HepG2 (cell line): ENCODE results near the gene ARIH2. TPM values are rescaled to one million over a fixed set of nuclear protein-coding genes. Genes with fewer than 3 reads are reported as not detected.
A peak's percentile ranks its signal among the peaks of the same experiment; 100 is the strongest.

Experiments
- ATAC-seq: fragments of 200-7000 bp; cut with Tn5 transposase; 3 replicates; pipeline ENCODE4 v1.9.1; 2020; ENCODE audit warnings: mild to moderate bottlenecking, moderate library complexity
- BruUV-seq: library from RNA; stranded (reverse); fragments of 400-500 nt; replicated peaks from 2 replicates; lab custom pipeline; 2021; lab: Mats Ljungman, UMichigan
- CTCF ChIA-PET: fragments of 300-600 bp; formaldehyde crosslinking; extraction: SDS; loops from one replicate; lab custom pipeline; 2021; ENCODE audit warnings: low total read pairs, inconsistent platforms, low intra/inter-chr PET ratio; lab: Yijun Ruan, JAX
- POLR2A ChIA-PET: fragments of 350-600 bp; sonication (Branson Sonifier 250); formaldehyde crosslinking; loops from one replicate; lab custom pipeline; 2020; ENCODE audit warnings: antibody characterized with exemption, inconsistent platforms; lab: Yijun Ruan, JAX
- DNase-seq: peaks from one replicate; pipeline ENCODE4 v3.0.0-alpha.2; 2015; ENCODE audit warnings: low spot score
- FAIRE-seq: peaks from 3 replicates; lab custom pipeline; 2011; peaks lifted over from hg19 to GRCh38; lab: Jason Lieb, UNC
- H2AFZ ChIP-seq: one replicate; pipeline ENCODE4 v1.6.1; 2011; ENCODE audit warnings: low read length, inconsistent platforms
- H3K27ac ChIP-seq: fragments of 300-600 bp; 3 replicates; pipeline ENCODE4 v1.8.0; 2011; ENCODE audit warnings: mixed run types, mild to moderate bottlenecking, mixed read lengths, low read length, inconsistent platforms; ENCODE audit not compliant: insufficient read depth; ENCODE audit errors: extremely low read length
- H3K27me3 ChIP-seq, 2 experiments: fragments of 200-600 bp in 1 of 2; 2 replicates in 1 of 2; 3 replicates in 1 of 2; pipeline versions ENCODE4 v1.6.0 to v1.8.0; 2011; ENCODE audit warnings: low read length in 2 of 2, mild to moderate bottlenecking in 2 of 2, moderate library complexity in 2 of 2, inconsistent platforms in 1 of 2; ENCODE audit not compliant: insufficient read depth in 2 of 2, control insufficient read depth in 1 of 2
- H3K36me3 ChIP-seq, 2 experiments: fragments of 200-600 bp in 1 of 2; replicated peaks in 1 of 2; 2 replicates in 1 of 2; 3 replicates in 1 of 2; pipeline versions ENCODE4 v1.5.1 to v1.8.0; 2011; ENCODE audit warnings: low read length in 2 of 2, inconsistent platforms in 1 of 2; ENCODE audit not compliant: insufficient read depth in 2 of 2, control insufficient read depth in 1 of 2
- H3K4me1 ChIP-seq: 2 replicates; pipeline ENCODE4 v1.5.1; 2012; ENCODE audit warnings: low read length, inconsistent platforms; ENCODE audit not compliant: insufficient read depth
- H3K4me2 ChIP-seq: 2 replicates; pipeline ENCODE4 v1.6.0; 2011; ENCODE audit warnings: low read depth, low read length, inconsistent platforms
- H3K4me3 ChIP-seq, 3 experiments: fragments of 200-600 bp in 1 of 3; sonication (generic), shearing (Covaris generic) in 1 of 3; replicated peaks in 1 of 3; 2 replicates each; pipeline ENCODE4 v1.5.1; 2011 to 2016; ENCODE audit warnings: low read length in 3 of 3, inconsistent platforms in 2 of 3, low read depth in 2 of 3, mild to moderate bottlenecking in 2 of 3, control low read depth in 1 of 3, mixed read lengths in 1 of 3; ENCODE audit not compliant: insufficient read depth in 1 of 3
- H3K79me2 ChIP-seq: one replicate; pipeline ENCODE4 v1.6.1; 2011; ENCODE audit warnings: low read length, inconsistent platforms; ENCODE audit not compliant: insufficient read depth
- H3K9ac ChIP-seq: 2 replicates; pipeline ENCODE4 v1.6.0; 2011; ENCODE audit warnings: mild to moderate bottlenecking, low read depth, low read length, inconsistent platforms; ENCODE audit not compliant: insufficient read depth
- H3K9me3 ChIP-seq: 2 replicates; pipeline ENCODE4 v1.5.1; 2012; ENCODE audit warnings: mild to moderate bottlenecking, low read length
- H4K20me1 ChIP-seq: 2 replicates; pipeline ENCODE4 v1.6.0; 2011; ENCODE audit warnings: inconsistent platforms, mild to moderate bottlenecking, low read length, moderate library complexity; ENCODE audit not compliant: insufficient read depth
- EEA1 ChIP-seq: sonication (generic); formaldehyde crosslinking; IDR thresholded peaks from 2 replicates; pipeline ENCODE4 v1.5.1; 2020; ENCODE audit warnings: mild to moderate bottlenecking, missing genetic modification reagents, borderline replicate concordance
- EP300 ChIP-seq, 3 experiments: sonication (generic) in 1 of 3; formaldehyde crosslinking in 1 of 3; IDR thresholded peaks; 2 replicates each; pipeline versions ENCODE4 v1.5.1 to v1.6.1; 2011 to 2020; ENCODE audit warnings: low read depth in 2 of 3, low read length in 2 of 3, borderline replicate concordance in 1 of 3, improper control_type of control experiment in 1 of 3, mild to moderate bottlenecking in 1 of 3, missing genetic modification reagents in 1 of 3, moderate library complexity in 1 of 3
- FOXK1 ChIP-seq: sonication (generic); formaldehyde crosslinking; IDR thresholded peaks from 2 replicates; pipeline ENCODE4 v1.4.0; 2020; ENCODE audit warnings: low read depth, missing genetic modification reagents, borderline replicate concordance
- FOXK2 ChIP-seq: fragments of 450-650 bp; IDR thresholded peaks from 2 replicates; pipeline ENCODE4 v1.6.1; 2016
- KLF11 ChIP-seq: IDR thresholded peaks from 2 replicates; pipeline ENCODE4 v1.6.1; 2016; ENCODE audit warnings: missing compliant biosample characterization
- MXI1 ChIP-seq: IDR thresholded peaks from 3 replicates; pipeline ENCODE4 v1.6.1; 2012; ENCODE audit warnings: low read depth, low read length, inconsistent platforms, borderline replicate concordance
- NR2F6 ChIP-seq, 2 experiments: IDR thresholded peaks; 2 replicates each; pipeline ENCODE4 v1.6.1; 2016; ENCODE audit warnings: antibody characterized with exemption in 1 of 2, mild to moderate bottlenecking in 1 of 2
- RORA ChIP-seq: sonication (generic); formaldehyde crosslinking; IDR thresholded peaks from 2 replicates; pipeline ENCODE4 v1.5.0; 2020; ENCODE audit warnings: mild to moderate bottlenecking, missing genetic modification reagents, moderate library complexity
- SALL1 ChIP-seq: sonication (generic); formaldehyde crosslinking; IDR thresholded peaks from 2 replicates; pipeline ENCODE4 v1.8.0; 2022; ENCODE audit warnings: mild to moderate bottlenecking, missing genetic modification reagents
- SAP130 ChIP-seq: IDR thresholded peaks from 2 replicates; pipeline ENCODE4 v1.6.1; 2016; ENCODE audit warnings: low read depth
- ZNF362 ChIP-seq: sonication (generic); formaldehyde crosslinking; IDR thresholded peaks from 2 replicates; pipeline ENCODE4 v1.4.0; 2020; ENCODE audit warnings: missing genetic modification reagents, mild to moderate bottlenecking, borderline replicate concordance
- ZNF562 ChIP-seq: sonication (generic); formaldehyde crosslinking; IDR thresholded peaks from 2 replicates; pipeline ENCODE4 v1.8.0; 2022; ENCODE audit warnings: missing genetic modification reagents, borderline replicate concordance
- ZNF850 ChIP-seq: sonication (generic); formaldehyde crosslinking; conservative IDR thresholded peaks from 2 replicates; pipeline ENCODE4 v1.9.0; 2021; ENCODE audit warnings: mild to moderate bottlenecking, missing genetic modification reagents
- WGBS: methylation state at CpG from one replicate; pipeline ENCODE4 v1.1.6; 2017; ENCODE audit warnings: low lambda C conversion rate; 5-methylcytosine and 5-hydroxymethylcytosine counted together
- in situ Hi-C: cut with HindIII; loops from 2 replicates; pipeline ENCODE4 v1.10.0; 2017; ENCODE audit warnings: low pct_unique_long_range_greater_than_20kb; ENCODE audit not compliant: extremely low pct_ligation_motif_present
- intact Hi-C: fragments of 100-400 bp; cut with micrococcal nuclease; formaldehyde crosslinking; loops from one replicate; pipeline ENCODE4 v1.10.0; 2022; ENCODE audit not compliant: unreplicated experiment
- polyA plus RNA-seq, 8 experiments: library from polyadenylated mRNA; depleted of rRNA in 3 of 8; stranded (reverse) in 7 of 8; unstranded in 1 of 8; fragments of >200 nt; fragmentation: Illumina TruSeq in 4 of 8; extraction: Trizol in 4 of 8; gene quantifications; 2 replicates each; pipeline versions ENCODE4 v1.2.1 to v1.2.3, GENCODE V29; 2011 to 2016; ENCODE audit warnings: low read depth in 4 of 8, missing spikeins in 1 of 8, mixed read lengths in 1 of 8; ENCODE audit not compliant: insufficient read depth in 1 of 8
- total RNA-seq, 5 experiments: library from RNA; depleted of rRNA; stranded (reverse); fragments of >200 nt; fragmentation: Illumina TruSeq; extraction: Trizol; gene quantifications; 2 replicates each; pipeline ENCODE4 v1.2.3, GENCODE V29; 2016; ENCODE audit warnings: low read depth in 1 of 5
- TF ChIP-seq, protein P1 (sequence below): fragments of 450-650 bp; IDR thresholded peaks from 2 replicates; pipeline ENCODE4 v1.6.1; 2016
- TF ChIP-seq, protein P2 (sequence below): IDR thresholded peaks from 2 replicates; pipeline ENCODE4 v1.4.0; 2020; ENCODE audit warnings: mild to moderate bottlenecking, missing genetic modification reagents
- TF ChIP-seq, protein P3 (sequence below): sonication (generic); formaldehyde crosslinking; IDR thresholded peaks from 2 replicates; pipeline ENCODE4 v1.4.0; 2020; ENCODE audit warnings: missing genetic modification reagents

Gene ARIH2
- total and polyA plus RNA-seq, 2 of the 13 experiments (the other 11 are each of a cell fraction or from before 2014, with no cell fraction given), result 64.8 to 83.3 TPM

DNA sequence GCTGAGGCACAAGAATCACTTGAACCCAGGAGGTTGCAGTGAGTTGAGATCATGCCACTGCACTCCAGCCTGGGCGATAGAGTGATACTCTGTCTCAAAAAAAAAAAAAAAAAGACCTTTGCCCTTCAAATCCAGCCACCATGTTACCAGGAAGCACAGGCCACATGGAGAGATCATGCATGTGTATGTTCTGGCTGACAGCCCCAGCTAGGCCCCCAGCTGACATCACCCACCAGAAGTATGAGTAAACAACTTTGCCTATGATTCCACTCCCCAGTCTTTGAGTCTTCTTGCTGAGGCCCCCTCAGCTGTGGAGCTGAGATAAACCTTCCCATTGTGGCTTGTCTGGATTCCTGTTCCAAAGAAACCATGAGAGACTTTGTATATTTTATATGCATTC, 3.3 kb upstream of the ARIH2 start:
- CTCF ChIA-PET, result no interaction called here
- peak; percentile 32 for DNase-seq
- TF ChIP-seq MXI1, result peak; percentile 86; the same call in 1 of the 3 replicates
- TF ChIP-seq EEA1, result no peak
- peak in 1 of 2 experiments; percentile 28; a peak in 1 of 4 replicates for TF ChIP-seq EP300 (IDR thresholded peaks at IDR 0.05; ENCODE audit: low read depth in 2 of 2, low read length in 2 of 2)
- no peak for TF ChIP-seq EP300 (CRISPR knock-in tag; IDR thresholded peaks at IDR 0.05; ENCODE audit: borderline replicate concordance)
- peak; percentile 71 for TF ChIP-seq ZNF362
- TF ChIP-seq, protein P1, sequence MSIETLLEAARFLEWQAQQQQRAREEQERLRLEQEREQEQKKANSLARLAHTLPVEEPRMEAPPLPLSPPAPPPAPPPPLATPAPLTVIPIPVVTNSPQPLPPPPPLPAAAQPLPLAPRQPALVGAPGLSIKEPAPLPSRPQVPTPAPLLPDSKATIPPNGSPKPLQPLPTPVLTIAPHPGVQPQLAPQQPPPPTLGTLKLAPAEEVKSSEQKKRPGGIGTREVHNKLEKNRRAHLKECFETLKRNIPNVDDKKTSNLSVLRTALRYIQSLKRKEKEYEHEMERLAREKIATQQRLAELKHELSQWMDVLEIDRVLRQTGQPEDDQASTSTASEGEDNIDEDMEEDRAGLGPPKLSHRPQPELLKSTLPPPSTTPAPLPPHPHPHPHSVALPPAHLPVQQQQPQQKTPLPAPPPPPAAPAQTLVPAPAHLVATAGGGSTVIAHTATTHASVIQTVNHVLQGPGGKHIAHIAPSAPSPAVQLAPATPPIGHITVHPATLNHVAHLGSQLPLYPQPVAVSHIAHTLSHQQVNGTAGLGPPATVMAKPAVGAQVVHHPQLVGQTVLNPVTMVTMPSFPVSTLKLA, result peak; percentile 61
- no peak for TF ChIP-seq KLF11 (CRISPR knock-in tag)
- TF ChIP-seq SAP130 (CRISPR knock-in tag), result peak; percentile 35
- TF ChIP-seq FOXK2, result 0 out of 2 replicates have a peak, but pooled peaks have one; percentile 24
- no peak for TF ChIP-seq ZNF562 (CRISPR knock-in tag)
- TF ChIP-seq ZNF850 (CRISPR knock-in tag), result no peak
- TF ChIP-seq NR2F6 (IDR thresholded peaks at IDR 0.05), result no peak
- no peak for TF ChIP-seq NR2F6 (CRISPR knock-in tag; IDR thresholded peaks at IDR 0.05)
- TF ChIP-seq FOXK1 (CRISPR knock-in tag), result peak; percentile 52; the same call in 1 of the 2 replicates
- no peak for TF ChIP-seq RORA (CRISPR knock-in tag)
- TF ChIP-seq SALL1 (CRISPR knock-in tag), result peak; percentile 33; the same call in 1 of the 2 replicates
- TF ChIP-seq, protein P2, sequence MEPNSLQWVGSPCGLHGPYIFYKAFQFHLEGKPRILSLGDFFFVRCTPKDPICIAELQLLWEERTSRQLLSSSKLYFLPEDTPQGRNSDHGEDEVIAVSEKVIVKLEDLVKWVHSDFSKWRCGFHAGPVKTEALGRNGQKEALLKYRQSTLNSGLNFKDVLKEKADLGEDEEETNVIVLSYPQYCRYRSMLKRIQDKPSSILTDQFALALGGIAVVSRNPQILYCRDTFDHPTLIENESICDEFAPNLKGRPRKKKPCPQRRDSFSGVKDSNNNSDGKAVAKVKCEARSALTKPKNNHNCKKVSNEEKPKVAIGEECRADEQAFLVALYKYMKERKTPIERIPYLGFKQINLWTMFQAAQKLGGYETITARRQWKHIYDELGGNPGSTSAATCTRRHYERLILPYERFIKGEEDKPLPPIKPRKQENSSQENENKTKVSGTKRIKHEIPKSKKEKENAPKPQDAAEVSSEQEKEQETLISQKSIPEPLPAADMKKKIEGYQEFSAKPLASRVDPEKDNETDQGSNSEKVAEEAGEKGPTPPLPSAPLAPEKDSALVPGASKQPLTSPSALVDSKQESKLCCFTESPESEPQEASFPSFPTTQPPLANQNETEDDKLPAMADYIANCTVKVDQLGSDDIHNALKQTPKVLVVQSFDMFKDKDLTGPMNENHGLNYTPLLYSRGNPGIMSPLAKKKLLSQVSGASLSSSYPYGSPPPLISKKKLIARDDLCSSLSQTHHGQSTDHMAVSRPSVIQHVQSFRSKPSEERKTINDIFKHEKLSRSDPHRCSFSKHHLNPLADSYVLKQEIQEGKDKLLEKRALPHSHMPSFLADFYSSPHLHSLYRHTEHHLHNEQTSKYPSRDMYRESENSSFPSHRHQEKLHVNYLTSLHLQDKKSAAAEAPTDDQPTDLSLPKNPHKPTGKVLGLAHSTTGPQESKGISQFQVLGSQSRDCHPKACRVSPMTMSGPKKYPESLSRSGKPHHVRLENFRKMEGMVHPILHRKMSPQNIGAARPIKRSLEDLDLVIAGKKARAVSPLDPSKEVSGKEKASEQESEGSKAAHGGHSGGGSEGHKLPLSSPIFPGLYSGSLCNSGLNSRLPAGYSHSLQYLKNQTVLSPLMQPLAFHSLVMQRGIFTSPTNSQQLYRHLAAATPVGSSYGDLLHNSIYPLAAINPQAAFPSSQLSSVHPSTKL (CRISPR knock-in tag), result 0 out of 2 replicates have a peak, but pooled peaks have one; percentile 24
- TF ChIP-seq, protein P3, sequence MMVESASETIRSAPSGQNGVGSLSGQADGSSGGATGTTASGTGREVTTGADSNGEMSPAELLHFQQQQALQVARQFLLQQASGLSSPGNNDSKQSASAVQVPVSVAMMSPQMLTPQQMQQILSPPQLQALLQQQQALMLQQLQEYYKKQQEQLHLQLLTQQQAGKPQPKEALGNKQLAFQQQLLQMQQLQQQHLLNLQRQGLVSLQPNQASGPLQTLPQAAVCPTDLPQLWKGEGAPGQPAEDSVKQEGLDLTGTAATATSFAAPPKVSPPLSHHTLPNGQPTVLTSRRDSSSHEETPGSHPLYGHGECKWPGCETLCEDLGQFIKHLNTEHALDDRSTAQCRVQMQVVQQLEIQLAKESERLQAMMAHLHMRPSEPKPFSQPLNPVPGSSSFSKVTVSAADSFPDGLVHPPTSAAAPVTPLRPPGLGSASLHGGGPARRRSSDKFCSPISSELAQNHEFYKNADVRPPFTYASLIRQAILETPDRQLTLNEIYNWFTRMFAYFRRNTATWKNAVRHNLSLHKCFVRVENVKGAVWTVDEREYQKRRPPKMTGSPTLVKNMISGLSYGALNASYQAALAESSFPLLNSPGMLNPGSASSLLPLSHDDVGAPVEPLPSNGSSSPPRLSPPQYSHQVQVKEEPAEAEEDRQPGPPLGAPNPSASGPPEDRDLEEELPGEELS (CRISPR knock-in tag), result no peak

More for the DNA sequence above, 3.3 kb upstream of the ARIH2 start:
- no peak overlapping the region for H3K9ac ChIP-seq
- in situ Hi-C loops (no loop called here), intact Hi-C loops (loop anchor here (5.0 kb wide), 2 partner anchors 68 to 168 kb away; partner anchors contain the start of gene PRKAR2A)
- no peaks in the 10 kb centered on the region; a peak in 1 of 5 replicates for H3K27me3 ChIP-seq
- no peak overlapping the region for H2AFZ ChIP-seq
- no peak overlapping the region for H3K27ac ChIP-seq
- H4K20me1 ChIP-seq, result peaks cover 3% of the 10 kb centered on the region
- FAIRE-seq (no peak), ATAC-seq (no peak)
- H3K4me3 ChIP-seq, result no peak overlapping the region
- H3K9me3 ChIP-seq, result no peaks in the 10 kb centered on the region
- 0 out of 2 replicates have a peak overlapping the region, but pooled peaks have one; percentile 10 for H3K4me2 ChIP-seq
- H3K79me2 ChIP-seq, result peaks cover 15% of the 10 kb centered on the region
- no TSS peak for BruUV-seq
- POLR2A ChIA-PET, result interaction anchor here (0.7 to 1.4 kb wide), 2 partner anchors 11 to 17 kb away, joined by 4 to 11 read pairs; partner anchors contain the start of gene SLC25A20
- 43% methylated on average over 1 of the region's 1 CpG for WGBS
- peaks cover 12% of the 10 kb centered on the region for H3K4me1 ChIP-seq
- no peaks in the 10 kb centered on the region for H3K36me3 ChIP-seq
